NT2/D1 (cell line): ENCODE measurements around the gene ZNF536.

Experiments used
- DNase-seq: peaks from one replicate; pipeline ENCODE4 v3.0.0-alpha.2; 2011; ENCODE audit warnings: low read depth, low spot score
- H3K27me3 ChIP-seq: 2 replicates; pipeline ENCODE4 v1.6.0; 2011; ENCODE audit warnings: mild to moderate bottlenecking; ENCODE audit not compliant: insufficient read length, insufficient read depth
- H3K36me3 ChIP-seq: 2 replicates; pipeline ENCODE4 v1.6.1; 2011; ENCODE audit warnings: mild to moderate bottlenecking, low read length, mixed read lengths; ENCODE audit not compliant: insufficient read depth, insufficient read length
- H3K4me1 ChIP-seq: 2 replicates; pipeline ENCODE4 v1.5.1; 2011; ENCODE audit not compliant: insufficient read depth, insufficient read length
- H3K4me3 ChIP-seq: 2 replicates; pipeline ENCODE4 v1.5.1; 2011; ENCODE audit warnings: low read depth; ENCODE audit not compliant: insufficient read length
- H3K9ac ChIP-seq: 2 replicates; pipeline ENCODE4 v1.6.0; 2011; ENCODE audit warnings: low read depth; ENCODE audit not compliant: insufficient read length
- H3K9me3 ChIP-seq: 2 replicates; pipeline ENCODE4 v1.5.1; 2011; ENCODE audit warnings: mild to moderate bottlenecking, low read length; ENCODE audit not compliant: insufficient read depth
- SUZ12 ChIP-seq: IDR thresholded peaks from 2 replicates; pipeline ENCODE4 v1.6.1; 2011; ENCODE audit not compliant: insufficient read length, insufficient read depth; ENCODE audit errors: extremely low read depth
- YY1 ChIP-seq: IDR thresholded peaks from 2 replicates; pipeline ENCODE4 v1.6.1; 2011; ENCODE audit not compliant: insufficient read length, insufficient read depth
- ZNF274 ChIP-seq: IDR thresholded peaks from 2 replicates; pipeline ENCODE4 v1.6.1; 2011; ENCODE audit warnings: mild to moderate bottlenecking, low read depth, low read length

ZNF536 gene

GRCh38 chr19:30520735-30521479 is 148.7 kb downstream of the ZNF536 start:
- Histone ChIP-seq H3K27me3 (no peaks in the 10 kb centered on the region), H3K9ac (no peak overlapping the region), H3K4me1 (peaks cover 5% of the 10 kb centered on the region), H3K4me3 (no peak overlapping the region), H3K9me3 (no peaks in the 10 kb centered on the region), H3K36me3 (no peaks in the 10 kb centered on the region)
- no peak for DNase-seq
- TF ChIP-seq YY1 = no peak
- TF ChIP-seq ZNF274 = no peak
- no peak for TF ChIP-seq SUZ12

DNA sequence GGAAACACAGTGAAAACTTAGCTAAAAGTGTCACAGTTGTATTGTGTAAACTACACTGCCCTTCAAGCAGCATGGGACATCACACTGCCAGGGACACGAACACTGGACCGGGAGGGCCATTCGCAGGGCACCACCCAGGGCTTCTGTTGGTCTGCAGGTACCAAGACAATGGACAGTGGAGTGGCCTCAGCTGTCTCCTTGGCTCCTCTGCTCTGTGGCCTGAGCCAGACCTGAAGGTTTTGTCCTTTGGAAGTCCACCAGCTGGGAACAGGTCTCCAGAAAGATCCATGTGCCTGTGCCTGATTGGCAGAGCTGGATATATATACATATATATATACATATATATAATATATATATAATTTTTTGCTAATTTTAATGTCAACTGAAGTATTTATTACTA is 149.8 kb downstream of the ZNF536 start:
- Histone ChIP-seq H3K9me3 (no peaks in the 10 kb centered on the region), H3K36me3 (no peaks in the 10 kb centered on the region), H3K27me3 (no peaks in the 10 kb centered on the region)

DNA sequence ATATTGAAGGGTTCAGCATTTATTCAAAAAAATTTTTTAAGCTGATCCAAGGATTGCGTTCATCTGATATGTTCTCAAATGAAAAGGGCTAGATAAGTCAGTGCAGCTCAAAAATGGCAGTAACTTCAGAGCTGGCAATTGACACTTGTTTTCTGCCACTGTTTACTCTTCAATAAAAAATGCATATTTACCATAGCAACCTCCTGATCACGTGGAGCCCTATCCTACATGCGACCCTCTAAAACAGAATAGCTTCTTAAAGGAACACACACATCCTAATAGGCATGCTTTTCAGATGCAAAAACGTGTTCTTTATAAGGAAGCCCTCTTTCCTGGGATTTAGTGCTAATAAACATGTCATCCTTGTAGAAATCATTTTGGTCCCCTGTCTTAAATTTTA is 150.2 kb downstream of the ZNF536 start:
- no peaks in the 10 kb centered on the region for H3K9me3 ChIP-seq
- H3K4me3 ChIP-seq = no peak overlapping the region
- no peaks in the 10 kb centered on the region for H3K36me3 ChIP-seq
- DNase-seq = no peak
- no peaks in the 10 kb centered on the region for H3K27me3 ChIP-seq
- no peak overlapping the region for H3K9ac ChIP-seq
- peaks cover 5% of the 10 kb centered on the region for H3K4me1 ChIP-seq
- TF ChIP-seq SUZ12 = no peak
- no peak for TF ChIP-seq ZNF274
- no peak for TF ChIP-seq YY1

More for the DNA sequence above, 149.8 kb downstream of the ZNF536 start:
- TF ChIP-seq SUZ12 = no peak
- no peak for TF ChIP-seq YY1
- no peak for TF ChIP-seq ZNF274
- DNase-seq = no peak
- Histone ChIP-seq H3K9ac (no peak overlapping the region), H3K4me1 (peaks cover 5% of the 10 kb centered on the region), H3K4me3 (no peak overlapping the region)

DNA sequence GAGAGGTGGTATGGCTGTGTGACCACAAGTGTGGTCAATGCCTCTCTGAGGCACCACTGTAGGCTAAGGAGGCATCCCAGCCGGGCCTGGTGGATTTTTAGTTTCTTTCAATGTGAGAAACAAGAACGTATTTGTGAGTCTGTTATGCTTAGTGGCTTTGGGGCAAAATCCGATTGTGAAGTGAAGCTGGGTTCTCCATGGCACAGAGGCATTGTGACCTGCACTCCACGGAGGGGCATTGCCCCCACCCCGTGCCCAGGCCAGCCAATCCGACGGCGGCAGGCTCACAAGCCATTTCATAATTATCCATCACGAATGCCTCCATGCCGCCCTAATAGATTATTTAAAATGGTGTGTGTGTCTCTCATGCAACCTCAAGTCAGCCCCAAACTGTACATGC is 151.6 kb downstream of the ZNF536 start:
- no peak for TF ChIP-seq ZNF274
- TF ChIP-seq YY1 = no peak
- TF ChIP-seq SUZ12 = no peak
- H3K9me3 ChIP-seq = no peaks in the 10 kb centered on the region
- DNase-seq = no peak
- H3K36me3 ChIP-seq = no peaks in the 10 kb centered on the region
- H3K4me1 ChIP-seq = peaks cover 5% of the 10 kb centered on the region
- H3K4me3 ChIP-seq = no peak overlapping the region
- H3K27me3 ChIP-seq = no peaks in the 10 kb centered on the region
- H3K9ac ChIP-seq = no peak overlapping the region

DNA sequence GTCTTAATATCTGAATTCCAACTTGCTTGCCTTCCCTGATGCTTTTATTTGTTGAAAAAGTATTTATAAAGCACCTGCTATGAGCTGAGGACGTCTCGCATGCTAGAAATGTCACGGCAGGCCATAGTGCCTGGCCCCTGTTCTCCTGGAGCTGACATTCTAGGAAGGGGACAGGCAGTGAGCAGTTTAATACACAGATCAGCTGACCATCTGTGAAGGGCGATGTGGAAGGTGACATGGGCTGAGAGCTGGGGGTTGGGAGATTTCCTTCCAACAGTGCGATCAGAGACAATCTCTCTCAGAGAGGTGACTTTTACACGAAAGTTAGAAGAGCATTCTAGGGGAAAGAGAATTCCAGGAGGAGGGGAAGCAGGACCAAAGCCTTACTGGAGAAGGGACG is 153.2 kb downstream of the ZNF536 start:
- Histone ChIP-seq H3K4me3 (no peak overlapping the region), H3K36me3 (no peaks in the 10 kb centered on the region), H3K9ac (no peak overlapping the region), H3K27me3 (no peaks in the 10 kb centered on the region), H3K4me1 (peaks cover 5% of the 10 kb centered on the region), H3K9me3 (no peaks in the 10 kb centered on the region)
- TF ChIP-seq ZNF274 (no peak), YY1 (no peak), SUZ12 (no peak)
- no peak for DNase-seq

DNA sequence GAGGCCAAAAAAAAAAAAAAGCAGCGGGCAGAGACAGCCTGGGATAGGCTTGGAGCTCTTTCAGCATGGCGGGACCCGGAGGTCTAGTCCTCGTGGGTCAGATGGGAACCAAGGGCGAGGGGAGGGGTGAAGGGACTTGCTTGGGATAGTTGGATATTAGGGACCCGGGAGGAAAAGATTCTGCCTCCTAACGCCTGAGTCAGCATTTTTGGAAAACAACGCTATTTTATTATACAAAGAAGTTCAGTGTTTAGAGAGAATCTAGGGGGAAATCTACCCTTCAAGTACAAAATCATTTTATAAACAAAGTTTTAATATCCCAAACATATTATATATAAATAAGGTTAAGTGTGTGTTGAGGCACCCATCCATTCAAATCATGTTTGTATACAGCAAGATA is 156.7 kb downstream of the ZNF536 start:
- DNase-seq = no peak
- no peaks in the 10 kb centered on the region for H3K4me1 ChIP-seq
- no peaks in the 10 kb centered on the region for H3K36me3 ChIP-seq
- no peaks in the 10 kb centered on the region for H3K27me3 ChIP-seq
- no peak overlapping the region for H3K9ac ChIP-seq
- H3K9me3 ChIP-seq = no peaks in the 10 kb centered on the region
- no peak overlapping the region for H3K4me3 ChIP-seq
- no peak for TF ChIP-seq ZNF274
- TF ChIP-seq YY1 = no peak
- no peak for TF ChIP-seq SUZ12

GRCh38 chr19:30529876-30530275 is 157.7 kb downstream of the ZNF536 start:
- no peak for DNase-seq
- Histone ChIP-seq H3K9ac (no peak overlapping the region), H3K36me3 (no peaks in the 10 kb centered on the region), H3K9me3 (no peaks in the 10 kb centered on the region), H3K27me3 (no peaks in the 10 kb centered on the region), H3K4me3 (no peak overlapping the region), H3K4me1 (no peaks in the 10 kb centered on the region)
- no peak for TF ChIP-seq SUZ12
- no peak for TF ChIP-seq YY1
- TF ChIP-seq ZNF274 = no peak

DNA sequence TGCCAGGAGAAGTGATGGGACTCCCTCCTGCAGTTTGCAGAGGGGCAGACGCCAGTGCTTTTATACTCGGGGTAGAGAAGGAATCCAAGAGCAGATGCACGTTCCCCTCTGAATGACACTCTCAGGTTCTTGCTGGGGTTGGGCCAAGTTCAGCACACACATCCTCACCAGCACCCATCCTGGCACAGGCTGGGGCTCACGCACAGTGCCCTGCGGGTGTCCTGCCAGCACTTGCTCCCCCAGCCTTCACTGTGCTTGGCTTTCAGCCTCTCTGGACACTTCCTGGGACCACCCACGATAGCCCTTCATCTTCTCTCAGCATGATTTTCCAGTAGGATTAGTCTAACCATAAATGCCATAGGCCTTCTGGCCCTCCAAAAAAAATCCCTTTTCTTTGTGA is 158.6 kb downstream of the ZNF536 start:
- Histone ChIP-seq H3K4me3 (no peak overlapping the region), H3K9ac (no peak overlapping the region), H3K9me3 (no peaks in the 10 kb centered on the region), H3K27me3 (no peaks in the 10 kb centered on the region), H3K36me3 (no peaks in the 10 kb centered on the region), H3K4me1 (no peaks in the 10 kb centered on the region)
- DNase-seq = no peak
- TF ChIP-seq ZNF274 = no peak
- TF ChIP-seq YY1 = no peak
- TF ChIP-seq SUZ12 = no peak
